Mesothelial cell of epicardium (in vitro differentiated cells): Measurements from ENCODE around the gene CRYBA4. TPM values are rescaled to one million over a fixed set of nuclear protein-coding genes. Genes with fewer than 3 reads are reported as not detected.

Source experiments
- DNase-seq, 2 experiments: peaks; one replicate each; pipeline ENCODE4 v3.0.0; 2021; ENCODE audit warnings: low spot score in 2 of 2; ENCODE audit not compliant: unreplicated experiment in 2 of 2
- H3K27ac Mint-ChIP-seq: 2 replicates; pipeline ENCODE4 v1.8.0; 2021; ENCODE audit warnings: mixed read lengths
- H3K27me3 Mint-ChIP-seq: 2 replicates; pipeline ENCODE4 v1.8.0; 2021; ENCODE audit warnings: low read depth, mixed read lengths
- H3K36me3 Mint-ChIP-seq: 2 replicates; pipeline ENCODE4 v1.8.0; 2021; ENCODE audit warnings: mixed read lengths
- H3K4me1 Mint-ChIP-seq: 2 replicates; pipeline ENCODE4 v1.8.0; 2021; ENCODE audit warnings: mixed read lengths
- H3K4me3 Mint-ChIP-seq: 2 replicates; pipeline ENCODE4 v1.8.0; 2021; ENCODE audit warnings: mild to moderate bottlenecking, moderate library complexity, mixed read lengths
- H3K9me3 Mint-ChIP-seq: 2 replicates; pipeline ENCODE4 v1.8.0; 2021; ENCODE audit warnings: mixed read lengths
- CTCF ChIP-seq: fragments of 200-600 bp; sonication (generic); IDR thresholded peaks from one replicate; pipeline ENCODE4 v1.5.0; 2021; ENCODE audit warnings: antibody characterized with exemption; ENCODE audit not compliant: unreplicated experiment
- total RNA-seq: library from RNA; stranded (reverse); gene quantifications from 3 replicates; pipeline ENCODE4 v1.2.1, GENCODE V29; 2021

The CRYBA4 gene
- total RNA-seq, 1 donor from 2014 or later, result not detected

- Mint-ChIP-seq H3K27me3 (peaks cover 45% of the 10 kb centered on the region), H3K27ac (no peak overlapping the region), H3K9me3 (no peaks in the 10 kb centered on the region), H3K4me1 (peaks cover 14% of the 10 kb centered on the region), H3K36me3 (no peaks in the 10 kb centered on the region), H3K4me3 (no peak overlapping the region)
- DNase-seq, result no peak
- TF ChIP-seq CTCF, result no peak
Measured at GRCh38 chr22:26615149-26615548, 6.6 kb upstream of the CRYBA4 start.

- Mint-ChIP-seq H3K27ac (no peak overlapping the region), H3K9me3 (no peaks in the 10 kb centered on the region), H3K27me3 (peaks cover 45% of the 10 kb centered on the region), H3K4me1 (peaks cover 14% of the 10 kb centered on the region), H3K36me3 (no peaks in the 10 kb centered on the region), H3K4me3 (no peak overlapping the region)
- DNase-seq, result no peak
- no peak for TF ChIP-seq CTCF
Measured at GRCh38 chr22:26615830-26616435, 5.8 kb upstream of the CRYBA4 start.

GRCh38 chr22:26616650-26617049 is 5.1 kb upstream of the CRYBA4 start:
- H3K4me3 Mint-ChIP-seq, result no peak overlapping the region
- DNase-seq, result no peak
- H3K9me3 Mint-ChIP-seq, result no peaks in the 10 kb centered on the region
- no peak overlapping the region for H3K27ac Mint-ChIP-seq
- H3K27me3 Mint-ChIP-seq, result peaks cover 45% of the 10 kb centered on the region
- peaks cover 14% of the 10 kb centered on the region for H3K4me1 Mint-ChIP-seq
- no peak for TF ChIP-seq CTCF
- no peaks in the 10 kb centered on the region for H3K36me3 Mint-ChIP-seq

GRCh38 chr22:26617271-26618199 is 4.2 kb upstream of the CRYBA4 start, which contains the start of gene CRYBB1:
Gene CRYBB1, minus strand, starts transcription at chr22:26618027. Its CDS starts 1,708 bp downstream, at chr22:26616319.
- H3K4me1 Mint-ChIP-seq, result peaks cover 14% of the 10 kb centered on the region
- no peaks in the 10 kb centered on the region for H3K36me3 Mint-ChIP-seq
- H3K27ac Mint-ChIP-seq, result peak within 1 kb of the TSS; percentile 57
- TF ChIP-seq CTCF, result no peak
- peaks cover 38% of the 10 kb centered on the region for H3K27me3 Mint-ChIP-seq
- no peaks in the 10 kb centered on the region for H3K9me3 Mint-ChIP-seq
- H3K4me3 Mint-ChIP-seq, result no peak within 1 kb of the TSS
- DNase-seq, result no peak

GRCh38 chr22:26618455-26618854 is 3.3 kb upstream of the CRYBA4 start:
- Mint-ChIP-seq H3K4me1 (peaks cover 14% of the 10 kb centered on the region), H3K27ac (no peak overlapping the region), H3K9me3 (no peaks in the 10 kb centered on the region), H3K4me3 (no peak overlapping the region), H3K27me3 (peaks cover 32% of the 10 kb centered on the region), H3K36me3 (no peaks in the 10 kb centered on the region)
- DNase-seq, result no peak
- no peak for TF ChIP-seq CTCF
